ENCODE results near the gene HIVEP1. TPM values are rescaled to one million over a fixed set of nuclear protein-coding genes. Genes with fewer than 3 reads are reported as not detected.

HIVEP1 gene
- total and polyA plus RNA-seq, 2 of the 13 experiments (the other 11 are each of a cell fraction or from before 2014, with no cell fraction given): 7.4 to 9.9 TPM

DNA sequence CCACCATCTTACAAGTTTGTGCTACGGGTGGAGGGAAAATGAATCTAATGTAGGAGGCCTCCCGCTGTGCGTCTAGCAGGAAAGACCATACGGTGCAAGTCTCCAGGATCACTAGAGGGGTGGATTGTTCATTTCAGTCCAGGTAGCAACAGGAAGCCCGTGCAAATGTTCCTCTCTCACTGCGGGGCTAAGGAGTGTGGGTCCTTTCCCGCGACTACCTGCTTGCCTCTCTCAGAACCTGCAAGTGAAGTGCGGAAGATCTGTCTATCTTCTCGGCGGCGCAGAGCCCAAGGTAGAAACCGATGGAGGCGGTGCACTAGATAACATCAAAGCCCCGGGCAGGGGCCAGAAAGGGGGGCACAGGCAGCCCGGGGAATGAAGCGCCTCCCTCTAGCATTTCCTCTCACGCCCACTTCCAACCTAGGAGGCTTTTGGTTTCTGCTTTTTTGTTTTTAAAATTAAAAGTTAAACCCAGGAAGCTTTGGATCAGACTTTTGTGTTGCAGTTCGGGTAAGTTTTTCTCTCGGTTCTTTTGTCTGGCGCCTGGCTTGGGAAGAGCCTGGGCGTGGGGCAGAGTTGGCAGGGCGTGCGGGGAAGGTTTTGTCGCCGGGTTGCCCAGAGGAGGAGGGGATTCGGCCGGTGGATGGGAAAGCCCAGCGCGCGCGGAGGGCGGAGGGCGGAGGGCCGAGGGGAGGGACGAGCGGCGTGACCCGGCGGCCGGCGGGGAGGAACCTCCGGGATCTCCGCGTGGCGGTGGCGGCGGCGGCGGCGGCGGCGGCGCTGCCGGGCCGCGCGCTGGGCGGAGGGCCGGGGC lies 3.5 kb upstream of the HIVEP1 start (continued):
- TF ChIP-seq, protein P1, sequence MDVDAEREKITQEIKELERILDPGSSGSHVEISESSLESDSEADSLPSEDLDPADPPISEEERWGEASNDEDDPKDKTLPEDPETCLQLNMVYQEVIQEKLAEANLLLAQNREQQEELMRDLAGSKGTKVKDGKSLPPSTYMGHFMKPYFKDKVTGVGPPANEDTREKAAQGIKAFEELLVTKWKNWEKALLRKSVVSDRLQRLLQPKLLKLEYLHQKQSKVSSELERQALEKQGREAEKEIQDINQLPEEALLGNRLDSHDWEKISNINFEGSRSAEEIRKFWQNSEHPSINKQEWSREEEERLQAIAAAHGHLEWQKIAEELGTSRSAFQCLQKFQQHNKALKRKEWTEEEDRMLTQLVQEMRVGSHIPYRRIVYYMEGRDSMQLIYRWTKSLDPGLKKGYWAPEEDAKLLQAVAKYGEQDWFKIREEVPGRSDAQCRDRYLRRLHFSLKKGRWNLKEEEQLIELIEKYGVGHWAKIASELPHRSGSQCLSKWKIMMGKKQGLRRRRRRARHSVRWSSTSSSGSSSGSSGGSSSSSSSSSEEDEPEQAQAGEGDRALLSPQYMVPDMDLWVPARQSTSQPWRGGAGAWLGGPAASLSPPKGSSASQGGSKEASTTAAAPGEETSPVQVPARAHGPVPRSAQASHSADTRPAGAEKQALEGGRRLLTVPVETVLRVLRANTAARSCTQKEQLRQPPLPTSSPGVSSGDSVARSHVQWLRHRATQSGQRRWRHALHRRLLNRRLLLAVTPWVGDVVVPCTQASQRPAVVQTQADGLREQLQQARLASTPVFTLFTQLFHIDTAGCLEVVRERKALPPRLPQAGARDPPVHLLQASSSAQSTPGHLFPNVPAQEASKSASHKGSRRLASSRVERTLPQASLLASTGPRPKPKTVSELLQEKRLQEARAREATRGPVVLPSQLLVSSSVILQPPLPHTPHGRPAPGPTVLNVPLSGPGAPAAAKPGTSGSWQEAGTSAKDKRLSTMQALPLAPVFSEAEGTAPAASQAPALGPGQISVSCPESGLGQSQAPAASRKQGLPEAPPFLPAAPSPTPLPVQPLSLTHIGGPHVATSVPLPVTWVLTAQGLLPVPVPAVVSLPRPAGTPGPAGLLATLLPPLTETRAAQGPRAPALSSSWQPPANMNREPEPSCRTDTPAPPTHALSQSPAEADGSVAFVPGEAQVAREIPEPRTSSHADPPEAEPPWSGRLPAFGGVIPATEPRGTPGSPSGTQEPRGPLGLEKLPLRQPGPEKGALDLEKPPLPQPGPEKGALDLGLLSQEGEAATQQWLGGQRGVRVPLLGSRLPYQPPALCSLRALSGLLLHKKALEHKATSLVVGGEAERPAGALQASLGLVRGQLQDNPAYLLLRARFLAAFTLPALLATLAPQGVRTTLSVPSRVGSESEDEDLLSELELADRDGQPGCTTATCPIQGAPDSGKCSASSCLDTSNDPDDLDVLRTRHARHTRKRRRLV (CRISPR knock-in tag; IDR thresholded peaks at IDR 0.05): peak; percentile 36; the same call in 1 of the 2 replicates
- TF ChIP-seq AGO1 (IDR thresholded peaks at IDR 0.05; ENCODE audit: low read depth, low read length, poor library complexity, severe bottlenecking) (no peak), IKZF4 (CRISPR knock-in tag; IDR thresholded peaks at IDR 0.05; ENCODE audit: borderline replicate concordance, low read depth, not compliant biosample characterization) (peak; percentile 40), NFIB (CRISPR knock-in tag; IDR thresholded peaks at IDR 0.05; ENCODE audit: borderline replicate concordance) (no peak), HOXD1 (CRISPR knock-in tag; IDR thresholded peaks at IDR 0.05) (no peak), HIVEP1 (CRISPR knock-in tag; IDR thresholded peaks at IDR 0.05) (peak; percentile 99), PCBP1 (IDR thresholded peaks at IDR 0.05; ENCODE audit: borderline replicate concordance, low read depth, low read length) (no peak), ZNF891 (CRISPR knock-in tag; IDR thresholded peaks at IDR 0.05) (peak; percentile 82; the same call in 1 of the 2 replicates), MEIS2 (CRISPR knock-in tag; IDR thresholded peaks at IDR 0.05) (0 out of 2 replicates have a peak, but pooled peaks have one; percentile 14), ZNF589 (CRISPR knock-in tag; conservative IDR thresholded peaks at IDR 0.05) (no peak), MATR3 (CRISPR knock-in tag; IDR thresholded peaks at IDR 0.05) (no peak), KMT2B (CRISPR knock-in tag; IDR thresholded peaks at IDR 0.05) (no peak), SALL1 (CRISPR knock-in tag; IDR thresholded peaks at IDR 0.05) (peak; percentile 81)
- TF ChIP-seq, protein P2, sequence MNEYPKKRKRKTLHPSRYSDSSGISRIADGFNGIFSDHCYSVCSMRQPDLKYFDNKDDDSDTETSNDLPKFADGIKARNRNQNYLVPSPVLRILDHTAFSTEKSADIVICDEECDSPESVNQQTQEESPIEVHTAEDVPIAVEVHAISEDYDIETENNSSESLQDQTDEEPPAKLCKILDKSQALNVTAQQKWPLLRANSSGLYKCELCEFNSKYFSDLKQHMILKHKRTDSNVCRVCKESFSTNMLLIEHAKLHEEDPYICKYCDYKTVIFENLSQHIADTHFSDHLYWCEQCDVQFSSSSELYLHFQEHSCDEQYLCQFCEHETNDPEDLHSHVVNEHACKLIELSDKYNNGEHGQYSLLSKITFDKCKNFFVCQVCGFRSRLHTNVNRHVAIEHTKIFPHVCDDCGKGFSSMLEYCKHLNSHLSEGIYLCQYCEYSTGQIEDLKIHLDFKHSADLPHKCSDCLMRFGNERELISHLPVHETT (CRISPR knock-in tag; conservative IDR thresholded peaks at IDR 0.05): peak; percentile 60; the same call in 1 of the 2 replicates
- TF ChIP-seq, protein P3, sequence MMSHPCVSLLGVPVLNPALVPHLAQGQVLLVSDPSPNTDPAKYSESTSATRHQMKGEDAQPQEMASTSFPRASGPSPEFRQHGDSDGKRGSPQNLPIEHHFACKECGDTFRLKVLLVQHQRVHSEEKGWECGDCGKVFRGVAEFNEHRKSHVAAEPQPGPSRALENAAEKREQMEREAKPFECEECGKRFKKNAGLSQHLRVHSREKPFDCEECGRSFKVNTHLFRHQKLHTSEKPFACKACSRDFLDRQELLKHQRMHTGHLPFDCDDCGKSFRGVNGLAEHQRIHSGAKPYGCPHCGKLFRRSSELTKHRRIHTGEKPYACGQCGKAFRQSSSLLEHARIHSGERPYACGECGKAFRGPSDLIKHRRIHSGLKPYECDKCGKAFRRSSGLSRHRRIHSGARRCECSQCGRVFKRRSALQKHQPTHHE (CRISPR knock-in tag; IDR thresholded peaks at IDR 0.05; ENCODE audit: borderline replicate concordance): peak; percentile 18

All from HepG2 (cell line).